ENCODE measurements around the gene TET3. TPM values are rescaled to one million over a fixed set of nuclear protein-coding genes. Genes with fewer than 3 reads are reported as not detected.
A peak's percentile ranks its signal among the peaks of the same experiment; 100 is the strongest.

The TET3 gene
- total RNA-seq, 6 experiments from 2014 or later = 3.2 to 3.7 (median 3.4) TPM

GRCh38 chr2:74000666-74001065, 16.0 kb downstream of the TET3 start:
- Mint-ChIP-seq H3K27ac (no peak overlapping the region), H3K27me3 (ENCODE audit: insufficient read depth) (peaks cover 5% of the 10 kb centered on the region), H3K4me3 (no peak overlapping the region), H3K9me3 (no peaks in the 10 kb centered on the region), H3K4me1 (ENCODE audit: low read depth) (peaks cover 61% of the 10 kb centered on the region), H3K36me3 (ENCODE audit: low read depth) (no peaks in the 10 kb centered on the region)
- DNase-seq = no peak
- TF ChIP-seq CTCF (IDR thresholded peaks at IDR 0.05) = no peak

- DNase-seq = no peak
- Mint-ChIP-seq H3K4me3 (peak overlapping the region; percentile 21), H3K9me3 (no peaks in the 10 kb centered on the region), H3K4me1 (ENCODE audit: low read depth) (peaks cover 66% of the 10 kb centered on the region), H3K36me3 (ENCODE audit: low read depth) (peaks cover 3% of the 10 kb centered on the region; the same call in 1 of the 2 replicates), H3K27me3 (ENCODE audit: insufficient read depth) (peaks cover 5% of the 10 kb centered on the region), H3K27ac (no peak overlapping the region)
- no peak for TF ChIP-seq CTCF (IDR thresholded peaks at IDR 0.05)
Observed at GRCh38 chr2:74001121-74001520, 16.4 kb downstream of the TET3 start.

GRCh38 chr2:74001781-74002504, 17.2 kb downstream of the TET3 start:
- no peak for DNase-seq
- peaks cover 74% of the 10 kb centered on the region for H3K4me1 Mint-ChIP-seq (ENCODE audit: low read depth)
- no peaks in the 10 kb centered on the region for H3K9me3 Mint-ChIP-seq
- peaks cover 5% of the 10 kb centered on the region for H3K27me3 Mint-ChIP-seq (ENCODE audit: insufficient read depth)
- no peak overlapping the region for H3K27ac Mint-ChIP-seq
- H3K36me3 Mint-ChIP-seq (ENCODE audit: low read depth) = peaks cover 6% of the 10 kb centered on the region; the same call in 1 of the 2 replicates
- TF ChIP-seq CTCF (IDR thresholded peaks at IDR 0.05) = no peak
- peak overlapping the region; percentile 61 for H3K4me3 Mint-ChIP-seq

- Mint-ChIP-seq H3K9me3 (no peaks in the 10 kb centered on the region), H3K36me3 (ENCODE audit: low read depth) (peaks cover 6% of the 10 kb centered on the region; the same call in 1 of the 2 replicates), H3K27ac (peak overlapping the region; percentile 93), H3K27me3 (ENCODE audit: insufficient read depth) (peaks cover 3% of the 10 kb centered on the region), H3K4me3 (peak overlapping the region; percentile 91), H3K4me1 (ENCODE audit: low read depth) (peaks cover 76% of the 10 kb centered on the region)
- no peak for TF ChIP-seq CTCF (IDR thresholded peaks at IDR 0.05)
- peak; percentile 64 for DNase-seq
Observed at GRCh38 chr2:74002505-74003421, 18.1 kb downstream of the TET3 start.

GRCh38 chr2:74003494-74004211, 18.9 kb downstream of the TET3 start:
- H3K36me3 Mint-ChIP-seq (ENCODE audit: low read depth) = peaks cover 6% of the 10 kb centered on the region; the same call in 1 of the 2 replicates
- peaks cover 83% of the 10 kb centered on the region for H3K4me1 Mint-ChIP-seq (ENCODE audit: low read depth)
- H3K4me3 Mint-ChIP-seq = peak overlapping the region; percentile 91
- peak overlapping the region; percentile 93 for H3K27ac Mint-ChIP-seq
- peaks cover 2% of the 10 kb centered on the region for H3K27me3 Mint-ChIP-seq (ENCODE audit: insufficient read depth)
- peak; percentile 72 for DNase-seq
- TF ChIP-seq CTCF (IDR thresholded peaks at IDR 0.05) = no peak
- no peaks in the 10 kb centered on the region for H3K9me3 Mint-ChIP-seq
